CD4-positive, alpha-beta memory T cell (primary cell): Measurements from ENCODE around the gene BGLAP. TPM values are rescaled to one million over a fixed set of nuclear protein-coding genes. Genes with fewer than 3 reads are reported as not detected.

Source experiments
- CTCF ChIA-PET: fragments of 350-600 bp; sonication (Branson Sonifier 250); formaldehyde crosslinking; loops from one replicate; lab custom pipeline; 2021; ENCODE audit warnings: inconsistent platforms; ENCODE audit not compliant: partially characterized antibody; lab: Charles Lee
- POLR2A ChIA-PET: fragments of 350-600 bp; sonication (Branson Sonifier 250); formaldehyde crosslinking; loops from one replicate; lab custom pipeline; 2021; ENCODE audit not compliant: partially characterized antibody; lab: Charles Lee
- DNase-seq, 5 donors: peaks; one replicate each; pipeline versions ENCODE4 v3.0.0 to v3.0.0-alpha.2; 2020 to 2022; ENCODE audit warnings: mixed read lengths in 1 of 5
- H3K27ac ChIP-seq: one replicate; pipeline ENCODE4 v1.7.0; 2013; ENCODE audit warnings: low read depth, low read length
- H3K27me3 ChIP-seq: 2 replicates; pipeline ENCODE4 v1.7.0; 2013; ENCODE audit warnings: mild to moderate bottlenecking, low read length, moderate library complexity; ENCODE audit not compliant: insufficient read depth
- H3K36me3 ChIP-seq: 2 replicates; pipeline ENCODE4 v1.7.0; 2013; ENCODE audit warnings: mild to moderate bottlenecking, low read length, moderate library complexity; ENCODE audit not compliant: insufficient read depth
- H3K4me1 ChIP-seq: 2 replicates; pipeline ENCODE4 v1.7.0; 2013; ENCODE audit warnings: mild to moderate bottlenecking, low read length, moderate library complexity; ENCODE audit not compliant: insufficient read depth
- H3K4me3 ChIP-seq, 2 donors: one replicate each; pipeline ENCODE4 v1.7.0; 2013; ENCODE audit warnings: low read length in 2 of 2, mild to moderate bottlenecking in 1 of 2
- H3K9me3 ChIP-seq, 2 donors: one replicate each; pipeline ENCODE4 v1.7.0; 2013; ENCODE audit warnings: low read length in 2 of 2, control low read depth in 1 of 2; ENCODE audit not compliant: control insufficient read depth in 1 of 2
- H3K27ac Mint-ChIP-seq, 7 donors: one replicate each; pipeline ENCODE4 v1.8.0; 2020 to 2021; ENCODE audit warnings: mixed read lengths in 7 of 7, mild to moderate bottlenecking in 6 of 7, inconsistent platforms in 3 of 7, moderate library complexity in 3 of 7
- H3K27me3 Mint-ChIP-seq, 2 donors: one replicate each; pipeline ENCODE4 v1.8.0; 2020 to 2021; ENCODE audit warnings: mixed read lengths in 2 of 2
- H3K36me3 Mint-ChIP-seq, 2 donors: one replicate each; pipeline ENCODE4 v1.8.0; 2020 to 2021; ENCODE audit warnings: mixed read lengths in 2 of 2, inconsistent platforms in 1 of 2, mild to moderate bottlenecking in 1 of 2
- H3K4me1 Mint-ChIP-seq, 4 donors: one replicate each; pipeline ENCODE4 v1.8.0; 2020 to 2021; ENCODE audit warnings: mixed read lengths in 4 of 4, mild to moderate bottlenecking in 1 of 4
- H3K4me3 Mint-ChIP-seq, 8 donors: one replicate each; pipeline ENCODE4 v1.8.0; 2020 to 2021; ENCODE audit warnings: mixed read lengths in 8 of 8, mild to moderate bottlenecking in 7 of 8, moderate library complexity in 6 of 8, inconsistent platforms in 3 of 8
- H3K9me3 Mint-ChIP-seq, 8 donors: one replicate each; pipeline ENCODE4 v1.8.0; 2020 to 2021; ENCODE audit warnings: mixed read lengths in 8 of 8, mild to moderate bottlenecking in 5 of 8, inconsistent platforms in 3 of 8, moderate library complexity in 1 of 8
- intact Hi-C: fragments of 100-400 bp; cut with micrococcal nuclease; formaldehyde crosslinking; loops from one replicate; pipeline ENCODE4 v1.15.1; 2023
- polyA plus RNA-seq, 2 donors: library from polyadenylated mRNA; unstranded; fragments of 300-500 nt; fragmentation: Illumina TruSeq; gene quantifications; one replicate each; pipeline ENCODE4 v1.2.3, GENCODE V29; 2021
- total RNA-seq, 2 experiments: library from RNA; stranded (reverse); gene quantifications; one replicate each; pipeline ENCODE4 v1.2.3, GENCODE V29; 2021

The BGLAP gene
- 1 to 10 TPM; 7.2 to 7.7 TPM for total RNA-seq
- polyA plus RNA-seq = not detected

GRCh38 chr1:156241926-156242325 lies at the start of gene BGLAP:
Gene BGLAP (plus strand): TSS chr1:156242184. CDS start chr1:156242232, 48 bp downstream.
- Histone ChIP-seq H3K4me3 (no peak within 1 kb of the TSS), H3K27ac (no peak within 1 kb of the TSS), H3K9me3 (no peaks in the 10 kb centered on the region), H3K36me3 (peaks cover 26% of the 10 kb centered on the region), H3K4me1 (peaks cover 17% of the 10 kb centered on the region), H3K27me3 (no peaks in the 10 kb centered on the region)
- no peak for DNase-seq
- no peak within 1 kb of the TSS for H3K4me3 Mint-ChIP-seq
- peaks cover 12 to 19% (median 13%) of the 10 kb centered on the region in 4 donors for H3K4me1 Mint-ChIP-seq
- intact Hi-C loops = no loop called here
- peak within 1 kb of the TSS in 4 of 7 donors; percentile 27 to 78 (median 47) for H3K27ac Mint-ChIP-seq
- POLR2A ChIA-PET = interaction anchor here (1.1 kb wide), 1 partner anchor 10 kb away, joined by 3 read pairs; no protein-coding TSS in a partner anchor
- H3K9me3 Mint-ChIP-seq = no peaks in the 10 kb centered on the region
- H3K36me3 Mint-ChIP-seq = peaks cover 13 to 40% of the 10 kb centered on the region in 2 donors
- no peaks in the 10 kb centered on the region for H3K27me3 Mint-ChIP-seq
- CTCF ChIA-PET = no interaction called here

- no peaks in the 10 kb centered on the region for H3K9me3 ChIP-seq
- H3K36me3 ChIP-seq = peaks cover 6% of the 10 kb centered on the region
- no peaks in the 10 kb centered on the region for H3K27me3 ChIP-seq
- peak overlapping the region; percentile 79 for H3K27ac ChIP-seq
- POLR2A ChIA-PET = interaction anchor here (1.0 to 2.5 kb wide), 6 partner anchors 19 to 548 kb away, joined by 3 to 54 read pairs (median 4); partner anchors contain the start of genes PMF1 and SMG5
- Mint-ChIP-seq H3K4me3 (peak overlapping the region; percentile 93 to 99 (median 96)), H3K27ac (peak overlapping the region in 6 of 7 donors; percentile 75 to 97 (median 96)), H3K4me1 (peaks cover 24 to 53% (median 37%) of the 10 kb centered on the region in 4 donors), H3K27me3 (no peaks in the 10 kb centered on the region), H3K36me3 (peaks cover 10 to 19% of the 10 kb centered on the region in 2 donors), H3K9me3 (no peaks in the 10 kb centered on the region)
- no peak for DNase-seq
- CTCF ChIA-PET = interaction anchor here (0.7 to 2.0 kb wide), 2 partner anchors 32 to 40 kb away, joined by 3 to 8 read pairs; no protein-coding TSS in a partner anchor
- intact Hi-C loops = loop anchor here (1.0 to 5.0 kb wide), 5 partner anchors 20 to 145 kb away; partner anchors contain the start of genes CCT3, PMF1, SMG5 and TSACC
- H3K4me3 ChIP-seq = peak overlapping the region; percentile 88 to 92
- H3K4me1 ChIP-seq = peaks cover 43% of the 10 kb centered on the region
Measured at GRCh38 chr1:156193208-156193487, 48.8 kb upstream of the BGLAP start.

GRCh38 chr1:156193488-156194299 lies 48.3 kb upstream of the BGLAP start, which contains the start of gene SLC25A44:
Gene SLC25A44 (plus strand): TSS chr1:156194104. CDS start chr1:156199848, 5,744 bp downstream.
- Mint-ChIP-seq H3K36me3 (peaks cover 10 to 21% of the 10 kb centered on the region in 2 donors), H3K4me1 (peaks cover 26 to 58% (median 40%) of the 10 kb centered on the region in 4 donors), H3K27ac (peak within 1 kb of the TSS; percentile 75 to 97 (median 96)), H3K9me3 (no peaks in the 10 kb centered on the region), H3K4me3 (peak within 1 kb of the TSS; percentile 93 to 99 (median 96)), H3K27me3 (no peaks in the 10 kb centered on the region)
- CTCF ChIA-PET = interaction anchor here (0.6 to 2.0 kb wide), 6 partner anchors 19 to 65 kb away, joined by 3 to 8 read pairs (median 3); partner anchors contain the start of gene PMF1
- peaks cover 48% of the 10 kb centered on the region for H3K4me1 ChIP-seq
- peak within 1 kb of the TSS; percentile 88 to 92 for H3K4me3 ChIP-seq
- H3K27ac ChIP-seq = peak within 1 kb of the TSS; percentile 79
- DNase-seq = peak; percentile 98 to 99 (median 98)
- intact Hi-C loops = loop anchor here (1.0 to 5.0 kb wide), 5 partner anchors 20 to 145 kb away; partner anchors contain the start of genes CCT3, PMF1, SMG5 and TSACC
- H3K36me3 ChIP-seq = peaks cover 6% of the 10 kb centered on the region
- no peaks in the 10 kb centered on the region for H3K27me3 ChIP-seq
- no peaks in the 10 kb centered on the region for H3K9me3 ChIP-seq
- POLR2A ChIA-PET = interaction anchor here (1.0 to 2.5 kb wide), 10 partner anchors 18 to 548 kb away, joined by 3 to 54 read pairs (median 4); partner anchors contain the start of genes LMNA, PMF1 and SMG5

- intact Hi-C loops = loop anchor here (5.0 kb wide), 1 partner anchor 33 kb away; no protein-coding TSS in a partner anchor
- Histone ChIP-seq H3K27ac (peak overlapping the region; percentile 79), H3K4me1 (peaks cover 54% of the 10 kb centered on the region), H3K9me3 (no peaks in the 10 kb centered on the region), H3K36me3 (peaks cover 6% of the 10 kb centered on the region), H3K4me3 (peak overlapping the region; percentile 88 to 92), H3K27me3 (no peaks in the 10 kb centered on the region)
- POLR2A ChIA-PET = interaction anchor here (1.0 to 2.5 kb wide), 7 partner anchors 18 to 307 kb away, joined by 3 to 54 read pairs (median 4); partner anchors contain the start of genes LMNA and PMF1
- Mint-ChIP-seq H3K27me3 (no peaks in the 10 kb centered on the region), H3K36me3 (peaks cover 11 to 26% of the 10 kb centered on the region in 2 donors), H3K4me1 (peaks cover 30 to 64% (median 45%) of the 10 kb centered on the region in 4 donors), H3K9me3 (no peaks in the 10 kb centered on the region), H3K27ac (peak overlapping the region; percentile 75 to 97 (median 96)), H3K4me3 (peak overlapping the region; percentile 93 to 99 (median 96))
- CTCF ChIA-PET = interaction anchor here (0.8 to 2.0 kb wide), 4 partner anchors 19 to 66 kb away, joined by 3 to 8 read pairs (median 4); partner anchors contain the start of gene PMF1
- DNase-seq = peak in 1 of 5 donors; percentile 52
Measured at GRCh38 chr1:156194300-156194652, 47.7 kb upstream of the BGLAP start.

- ChIA-PET POLR2A (interaction anchor here (1.5 to 2.2 kb wide), 2 partner anchors 17 to 29 kb away, joined by 5 to 19 read pairs; partner anchors contain the start of gene PMF1), CTCF (no interaction called here)
- Histone ChIP-seq H3K27ac (no peak overlapping the region), H3K27me3 (no peaks in the 10 kb centered on the region), H3K4me3 (no peak overlapping the region), H3K36me3 (peaks cover 17% of the 10 kb centered on the region), H3K4me1 (peaks cover 67% of the 10 kb centered on the region), H3K9me3 (no peaks in the 10 kb centered on the region)
- no peak for DNase-seq
- no peaks in the 10 kb centered on the region for H3K9me3 Mint-ChIP-seq
- H3K4me1 Mint-ChIP-seq = peaks cover 40 to 78% (median 59%) of the 10 kb centered on the region in 4 donors
- intact Hi-C loops = no loop called here
- H3K27me3 Mint-ChIP-seq = no peaks in the 10 kb centered on the region
- H3K4me3 Mint-ChIP-seq = peak overlapping the region in 7 of 8 donors; percentile 22 to 98 (median 70)
- peaks cover 22 to 40% of the 10 kb centered on the region in 2 donors for H3K36me3 Mint-ChIP-seq
- peak overlapping the region in 3 of 7 donors; percentile 77 to 87 (median 81) for H3K27ac Mint-ChIP-seq
Measured at GRCh38 chr1:156195853-156196252, 46.1 kb upstream of the BGLAP start.

- Mint-ChIP-seq H3K27me3 (no peaks in the 10 kb centered on the region), H3K27ac (no peak overlapping the region), H3K4me1 (peaks cover 40 to 78% (median 59%) of the 10 kb centered on the region in 4 donors), H3K36me3 (peaks cover 22 to 40% of the 10 kb centered on the region in 2 donors), H3K4me3 (peak overlapping the region in 1 of 8 donors; percentile 96), H3K9me3 (no peaks in the 10 kb centered on the region)
- no peak for DNase-seq
- H3K36me3 ChIP-seq = peaks cover 17% of the 10 kb centered on the region
- no peaks in the 10 kb centered on the region for H3K27me3 ChIP-seq
- POLR2A ChIA-PET = interaction anchor here (2.2 kb wide), 1 partner anchor 17 kb away, joined by 19 read pairs; the partner anchor contains the start of gene PMF1
- CTCF ChIA-PET = interaction anchor here (0.8 to 2.6 kb wide), 3 partner anchors 14 to 48 kb away, joined by 3 to 9 read pairs (median 4); no protein-coding TSS in a partner anchor
- H3K27ac ChIP-seq = no peak overlapping the region
- no peak overlapping the region for H3K4me3 ChIP-seq
- peaks cover 73% of the 10 kb centered on the region for H3K4me1 ChIP-seq
- no peaks in the 10 kb centered on the region for H3K9me3 ChIP-seq
- intact Hi-C loops = no loop called here
Measured at GRCh38 chr1:156196445-156196844, 45.5 kb upstream of the BGLAP start.
